Measurements from ENCODE around the gene CXCR3. TPM values are rescaled to one million over a fixed set of nuclear protein-coding genes. Genes with fewer than 3 reads are reported as not detected.
A peak's percentile ranks its signal among the peaks of the same experiment; 100 is the strongest.
"Not testable (repeated sequence)": the region's sequence is repeated elsewhere in the genome, so short reads cannot be mapped to it uniquely, and the experiment has no call there.

CXCR3 gene
- total RNA-seq, 2 experiments from 2014 or later, result 141 to 145 TPM

DNA sequence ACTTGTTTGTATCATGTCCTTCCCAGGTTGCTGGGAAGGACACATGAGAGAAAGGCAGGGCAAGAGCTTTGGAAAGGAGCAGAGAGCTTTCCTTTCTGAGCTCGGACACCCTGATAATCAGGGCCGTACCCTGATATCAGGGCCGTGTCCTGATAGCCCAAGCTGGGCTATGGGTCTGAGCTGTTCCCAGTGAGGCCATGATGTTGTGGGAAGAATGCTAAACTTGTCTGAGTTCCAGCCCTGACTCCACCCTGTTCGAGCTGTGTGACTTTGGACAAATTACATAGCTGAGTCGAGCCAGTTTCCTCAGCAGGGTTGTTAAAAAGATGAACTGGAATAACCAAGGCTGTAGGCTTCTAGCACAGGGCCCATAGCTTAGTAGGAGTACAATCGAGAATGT is 3.3 kb upstream of the CXCR3 start:
- H3K27me3 Mint-ChIP-seq (ENCODE audit: low read depth), result no peaks in the 10 kb centered on the region
- peak overlapping the region; percentile 91 for H3K27ac Mint-ChIP-seq
- no peak overlapping the region for H3K4me3 Mint-ChIP-seq
- DNase-seq (no peak), ATAC-seq (no peak)
- CTCF ChIA-PET, result interaction anchor here (0.7 to 9.6 kb wide), 8 partner anchors 10 to 88 kb away, joined by 4 to 56 read pairs (median 10); partner anchors contain the start of gene OGT
- H3K36me3 Mint-ChIP-seq (ENCODE audit: low read depth), result peaks cover 27% of the 10 kb centered on the region
- no peaks in the 10 kb centered on the region for H3K9me3 Mint-ChIP-seq (ENCODE audit: insufficient read depth)
- H3K4me1 Mint-ChIP-seq (ENCODE audit: low read depth), result peaks cover 65% of the 10 kb centered on the region
- POLR2A ChIA-PET, result interaction anchor here (1.2 to 3.1 kb wide), 3 partner anchors 17 to 256 kb away, joined by 3 to 21 read pairs (median 10); partner anchors contain the start of genes OGT and TAF1

DNA sequence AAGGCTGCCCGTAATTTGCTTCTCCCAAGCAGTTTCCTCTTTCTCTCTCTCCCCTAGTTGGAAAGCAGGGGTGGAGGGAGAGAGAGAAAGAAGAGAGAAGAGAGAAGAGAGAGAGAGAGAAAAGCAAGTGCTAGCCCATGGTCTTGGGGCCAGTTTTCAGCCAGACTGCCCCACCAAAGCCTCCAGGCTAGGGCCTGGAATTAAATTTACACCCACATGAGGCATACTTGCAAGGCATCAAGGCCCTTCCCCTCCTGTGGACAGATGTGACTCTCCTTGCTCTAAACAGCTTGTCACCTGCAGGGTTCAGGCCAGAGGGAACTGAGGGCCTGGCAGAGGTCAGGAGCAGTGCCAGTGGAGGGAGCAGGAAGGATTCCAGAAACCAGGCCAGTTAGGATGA is 1.7 kb upstream of the CXCR3 start:
- H3K4me3 Mint-ChIP-seq, result no peak overlapping the region
- peak overlapping the region; percentile 91 for H3K27ac Mint-ChIP-seq
- no peaks in the 10 kb centered on the region for H3K9me3 Mint-ChIP-seq (ENCODE audit: insufficient read depth)
- H3K27me3 Mint-ChIP-seq (ENCODE audit: low read depth), result no peaks in the 10 kb centered on the region
- H3K4me1 Mint-ChIP-seq (ENCODE audit: low read depth), result peaks cover 70% of the 10 kb centered on the region
- DNase-seq (no peak), ATAC-seq (no peak)
- ChIA-PET POLR2A (interaction anchor here (3.4 kb wide), 1 partner anchor 86 kb away, joined by 32 read pairs; the partner anchor contains the start of gene OGT), CTCF (interaction anchor here (1.4 to 9.6 kb wide), 5 partner anchors 12 to 85 kb away, joined by 4 to 56 read pairs (median 39); no protein-coding TSS in a partner anchor)
- peaks cover 43% of the 10 kb centered on the region for H3K36me3 Mint-ChIP-seq (ENCODE audit: low read depth)

DNA sequence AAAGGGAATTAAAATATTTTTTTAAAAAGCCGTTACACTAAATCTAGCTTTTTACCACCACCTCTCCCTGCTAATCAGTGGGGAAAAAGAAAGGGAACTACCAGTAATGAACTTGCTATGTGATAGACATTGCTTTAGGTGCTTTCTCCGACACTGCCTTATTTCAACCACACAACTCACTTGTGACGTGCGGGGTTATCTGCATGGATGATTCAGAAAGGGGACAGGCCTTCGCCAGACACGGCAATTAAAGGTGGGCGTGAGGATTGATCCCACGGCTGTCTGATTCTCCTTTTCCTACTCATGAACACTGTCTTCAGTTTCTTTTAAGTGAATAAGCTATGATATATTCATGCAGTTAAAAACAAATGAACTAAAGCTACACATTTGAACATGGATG is 882 bp upstream of the CXCR3 start:
- H3K36me3 Mint-ChIP-seq (ENCODE audit: low read depth), result peaks cover 48% of the 10 kb centered on the region
- no peaks in the 10 kb centered on the region for H3K9me3 Mint-ChIP-seq (ENCODE audit: insufficient read depth)
- no peaks in the 10 kb centered on the region for H3K27me3 Mint-ChIP-seq (ENCODE audit: low read depth)
- H3K4me3 Mint-ChIP-seq, result peak overlapping the region; percentile 89
- H3K4me1 Mint-ChIP-seq (ENCODE audit: low read depth), result peaks cover 72% of the 10 kb centered on the region
- DNase-seq, result peak; percentile 48
- CTCF ChIA-PET, result interaction anchor here (1.4 to 9.6 kb wide), 4 partner anchors 11 to 85 kb away, joined by 4 to 56 read pairs (median 36); no protein-coding TSS in a partner anchor
- H3K27ac Mint-ChIP-seq, result peak overlapping the region; percentile 91
- ATAC-seq, result no peak
- POLR2A ChIA-PET, result interaction anchor here (3.4 kb wide), 1 partner anchor 86 kb away, joined by 32 read pairs; the partner anchor contains the start of gene OGT

DNA sequence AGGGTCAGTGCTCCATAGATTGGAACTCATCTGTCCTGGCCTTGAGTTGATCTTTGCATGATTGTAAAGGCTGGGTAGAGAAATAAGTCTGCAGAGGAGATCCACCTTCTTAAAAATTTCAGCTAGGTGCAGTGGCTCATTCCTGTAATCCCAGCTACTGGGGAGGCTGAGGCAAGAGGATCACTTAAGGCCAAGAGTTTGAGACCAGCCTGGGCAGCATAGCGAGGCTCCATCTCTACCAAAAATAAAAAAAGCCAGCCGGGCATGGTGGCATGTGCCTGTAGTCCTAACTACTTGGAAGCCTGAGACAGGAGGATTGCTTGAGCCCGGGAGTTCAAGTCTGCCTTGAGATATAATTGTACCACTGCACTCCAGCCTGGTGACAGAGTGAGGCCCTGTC is 476 bp upstream of the CXCR3 start:
- ChIA-PET CTCF (interaction anchor here (1.0 to 9.6 kb wide), 5 partner anchors 11 to 85 kb away, joined by 3 to 56 read pairs (median 16); no protein-coding TSS in a partner anchor), POLR2A (interaction anchor here (0.6 to 3.4 kb wide), 6 partner anchors 10 to 85 kb away, joined by 3 to 32 read pairs (median 4); partner anchors contain the start of gene OGT)
- Mint-ChIP-seq H3K4me1 (ENCODE audit: low read depth) (peaks cover 71% of the 10 kb centered on the region), H3K4me3 (peak overlapping the region; percentile 89), H3K36me3 (ENCODE audit: low read depth) (peaks cover 48% of the 10 kb centered on the region), H3K9me3 (ENCODE audit: insufficient read depth) (no peaks in the 10 kb centered on the region), H3K27me3 (ENCODE audit: low read depth) (no peaks in the 10 kb centered on the region), H3K27ac (peak overlapping the region; percentile 91)
- DNase-seq, result peak; percentile 28
- ATAC-seq, result no peak

DNA sequence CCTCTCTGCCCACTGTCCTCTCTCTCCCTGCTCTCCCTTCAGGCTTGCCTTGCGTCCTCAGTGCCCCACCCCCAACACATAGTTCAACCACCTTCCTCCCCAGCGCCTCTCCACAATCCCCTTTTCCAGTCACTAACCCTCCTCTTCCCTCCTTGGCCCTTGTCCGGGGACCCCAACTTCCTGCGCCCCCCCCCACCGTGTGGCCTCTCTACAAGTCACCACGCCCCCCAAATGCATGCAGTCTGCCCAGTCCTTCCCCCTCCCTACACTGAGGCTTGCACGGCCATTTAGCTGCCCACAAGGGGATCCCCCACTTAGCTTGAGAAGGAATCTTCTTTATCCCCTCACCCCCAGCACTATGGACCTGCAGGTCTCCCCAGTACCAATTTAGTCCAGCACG is 569 bp downstream of the CXCR3 start:
- peak; percentile 24 for DNase-seq
- Mint-ChIP-seq H3K36me3 (ENCODE audit: low read depth) (peaks cover 56% of the 10 kb centered on the region), H3K4me1 (ENCODE audit: low read depth) (peaks cover 70% of the 10 kb centered on the region), H3K9me3 (ENCODE audit: insufficient read depth) (no peaks in the 10 kb centered on the region), H3K27ac (peak overlapping the region; percentile 91), H3K27me3 (ENCODE audit: low read depth) (no peaks in the 10 kb centered on the region), H3K4me3 (peak overlapping the region; percentile 89)
- no peak for ATAC-seq
- CTCF ChIA-PET, result interaction anchor here (0.6 to 9.6 kb wide), 8 partner anchors 10 to 177 kb away, joined by 3 to 56 read pairs (median 8); no protein-coding TSS in a partner anchor
- POLR2A ChIA-PET, result interaction anchor here (0.9 to 3.4 kb wide), 6 partner anchors 9 to 84 kb away, joined by 3 to 32 read pairs (median 4); partner anchors contain the start of gene OGT

DNA sequence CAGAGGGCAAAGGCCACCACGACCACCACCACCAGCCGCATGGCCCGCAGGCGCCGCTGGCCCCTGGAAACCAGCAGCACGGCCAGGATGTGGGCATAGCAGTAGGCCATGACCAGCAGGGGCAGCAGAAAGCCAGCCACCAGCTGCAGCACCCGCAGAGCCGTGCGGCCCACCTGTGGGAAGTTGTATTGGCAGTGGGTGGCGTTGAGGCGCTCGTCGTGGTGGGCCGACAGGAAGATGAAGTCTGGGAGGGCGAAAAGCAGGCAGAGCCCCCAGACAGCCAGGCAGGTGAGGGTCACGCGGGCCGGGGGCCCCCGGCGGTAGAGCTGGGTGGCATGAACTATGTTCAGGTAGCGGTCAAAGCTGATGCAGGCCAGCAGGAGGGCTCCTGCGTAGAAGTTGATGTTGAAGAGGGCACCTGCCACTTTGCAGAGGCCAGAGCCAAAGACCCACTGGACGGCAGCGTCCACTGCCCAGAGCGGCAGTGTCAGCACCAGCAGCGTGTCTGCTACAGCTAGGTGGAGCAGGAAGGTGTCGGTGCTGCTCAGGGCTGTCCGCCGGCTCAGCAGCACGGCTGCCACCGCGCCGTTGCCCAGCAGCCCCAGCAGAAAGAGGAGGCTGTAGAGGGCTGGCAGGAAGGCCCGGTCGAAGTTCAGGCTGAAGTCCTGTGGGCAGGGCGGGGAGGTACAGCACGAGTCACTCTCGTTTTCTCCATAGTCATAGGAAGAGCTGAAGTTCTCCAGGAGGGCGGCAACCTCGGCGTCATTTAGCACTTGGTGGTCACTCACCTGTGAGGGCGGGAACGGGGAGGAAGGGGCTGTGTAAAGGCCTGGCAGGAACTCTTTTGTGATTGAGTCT is 1.4 kb downstream of the CXCR3 start:
- Mint-ChIP-seq H3K4me1 (ENCODE audit: low read depth) (peaks cover 65% of the 10 kb centered on the region), H3K27ac (peak overlapping the region; percentile 91), H3K4me3 (peak overlapping the region; percentile 89), H3K36me3 (ENCODE audit: low read depth) (peaks cover 62% of the 10 kb centered on the region), H3K9me3 (ENCODE audit: insufficient read depth) (no peaks in the 10 kb centered on the region), H3K27me3 (ENCODE audit: low read depth) (no peaks in the 10 kb centered on the region)
- ChIA-PET CTCF (interaction anchor here (0.7 to 9.6 kb wide), 6 partner anchors 8 to 83 kb away, joined by 3 to 56 read pairs (median 8); no protein-coding TSS in a partner anchor), POLR2A (interaction anchor here (0.6 to 3.4 kb wide), 6 partner anchors 11 to 83 kb away, joined by 3 to 32 read pairs (median 4); partner anchors contain the start of gene OGT)
- ATAC-seq, result peak; percentile 10
- peak; percentile 61 for DNase-seq

DNA sequence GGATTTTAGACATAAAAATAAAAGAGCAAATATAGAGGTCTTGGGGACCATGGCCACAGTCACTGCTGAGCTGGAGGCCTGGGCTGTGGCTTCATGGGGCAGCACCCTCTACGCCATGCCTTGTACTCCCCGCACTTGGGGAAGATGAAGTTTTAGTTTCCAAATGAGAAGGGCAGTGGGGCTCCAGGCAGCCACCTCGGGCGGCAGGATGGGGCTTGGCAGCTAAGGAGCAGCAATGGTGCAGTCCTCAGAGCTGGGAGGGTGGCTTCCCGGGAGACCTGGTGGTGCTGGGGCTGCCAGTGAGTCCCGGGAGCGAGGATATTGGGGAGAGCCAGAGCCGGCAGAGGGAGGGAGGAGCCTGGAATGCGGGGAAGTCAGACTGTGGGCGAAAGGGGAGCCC is 2.4 kb downstream of the CXCR3 start:
- Mint-ChIP-seq H3K27ac (peak overlapping the region; percentile 91), H3K4me3 (peak overlapping the region; percentile 89), H3K9me3 (ENCODE audit: insufficient read depth) (no peaks in the 10 kb centered on the region), H3K4me1 (ENCODE audit: low read depth) (peaks cover 66% of the 10 kb centered on the region), H3K27me3 (ENCODE audit: low read depth) (no peaks in the 10 kb centered on the region), H3K36me3 (ENCODE audit: low read depth) (peaks cover 68% of the 10 kb centered on the region)
- no peak for DNase-seq
- ChIA-PET CTCF (interaction anchor here (6.8 to 9.6 kb wide), 2 partner anchors 20 to 35 kb away, joined by 56 read pairs; no protein-coding TSS in a partner anchor), POLR2A (interaction anchor here (0.9 to 1.3 kb wide), 2 partner anchors 9 to 82 kb away, joined by 3 to 4 read pairs; no protein-coding TSS in a partner anchor)
- no peak for ATAC-seq

DNA sequence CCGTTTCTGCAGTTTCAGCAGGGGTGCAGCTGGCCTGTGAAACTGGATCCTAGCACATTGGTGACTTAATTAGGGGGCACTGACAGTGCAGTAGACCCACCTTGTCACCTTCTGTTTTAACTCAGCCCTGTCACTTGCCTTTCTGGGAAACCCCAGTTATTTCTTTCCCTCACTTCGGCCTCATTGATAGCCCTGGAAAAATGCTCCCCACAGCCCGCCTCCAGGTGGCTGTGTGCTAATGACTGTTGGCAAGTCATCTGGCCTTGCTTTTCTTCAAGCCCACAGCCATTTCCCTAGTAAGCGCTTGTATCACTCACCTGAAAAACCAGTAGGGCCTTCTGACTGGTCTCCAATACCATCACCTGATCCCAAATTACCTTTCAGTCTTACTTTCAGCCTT is 3.3 kb downstream of the CXCR3 start:
- ChIA-PET CTCF (interaction anchor here (1.0 to 6.8 kb wide), 3 partner anchors 8 to 66 kb away, joined by 3 to 56 read pairs (median 4); no protein-coding TSS in a partner anchor), POLR2A (interaction anchor here (1.1 to 1.3 kb wide), 4 partner anchors 8 to 81 kb away, joined by 3 to 5 read pairs (median 4); no protein-coding TSS in a partner anchor)
- Mint-ChIP-seq H3K36me3 (ENCODE audit: low read depth) (peaks cover 71% of the 10 kb centered on the region), H3K27me3 (ENCODE audit: low read depth) (no peaks in the 10 kb centered on the region), H3K9me3 (ENCODE audit: insufficient read depth) (no peaks in the 10 kb centered on the region), H3K4me1 (ENCODE audit: low read depth) (peaks cover 62% of the 10 kb centered on the region), H3K27ac (peak overlapping the region; percentile 91), H3K4me3 (peak overlapping the region; percentile 89)
- ATAC-seq (no peak), DNase-seq (no peak)

DNA sequence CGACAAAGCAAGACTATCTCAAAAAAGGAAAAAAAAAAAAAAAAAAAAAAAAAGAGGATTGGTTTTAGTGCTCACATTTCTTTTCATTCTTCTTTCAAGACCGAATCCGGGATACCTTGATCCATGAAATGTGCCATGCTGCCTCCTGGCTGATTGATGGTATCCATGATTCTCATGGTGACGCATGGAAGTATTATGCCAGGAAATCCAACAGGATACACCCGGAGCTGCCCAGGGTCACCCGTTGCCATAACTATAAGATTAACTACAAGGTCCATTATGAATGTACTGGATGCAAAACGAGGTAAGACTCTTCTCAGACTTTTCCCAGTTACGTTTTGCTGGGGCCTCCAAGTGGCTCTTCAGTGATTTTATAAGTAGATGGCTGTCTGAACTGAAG is 6.1 kb downstream of the CXCR3 start:
- ChIA-PET CTCF (interaction anchor here (1.3 to 2.6 kb wide), 2 partner anchors 10 to 40 kb away, joined by 5 to 14 read pairs; no protein-coding TSS in a partner anchor), POLR2A (interaction anchor here (0.9 kb wide), 1 partner anchor 25 kb away, joined by 3 read pairs; no protein-coding TSS in a partner anchor)
- ATAC-seq (no peak), DNase-seq (no peak)
- Mint-ChIP-seq H3K36me3 (ENCODE audit: low read depth) (peaks cover 84% of the 10 kb centered on the region), H3K9me3 (ENCODE audit: insufficient read depth) (no peaks in the 10 kb centered on the region), H3K4me3 (no peak overlapping the region), H3K27me3 (ENCODE audit: low read depth) (no peaks in the 10 kb centered on the region), H3K27ac (no peak overlapping the region), H3K4me1 (ENCODE audit: low read depth) (peaks cover 73% of the 10 kb centered on the region)

DNA sequence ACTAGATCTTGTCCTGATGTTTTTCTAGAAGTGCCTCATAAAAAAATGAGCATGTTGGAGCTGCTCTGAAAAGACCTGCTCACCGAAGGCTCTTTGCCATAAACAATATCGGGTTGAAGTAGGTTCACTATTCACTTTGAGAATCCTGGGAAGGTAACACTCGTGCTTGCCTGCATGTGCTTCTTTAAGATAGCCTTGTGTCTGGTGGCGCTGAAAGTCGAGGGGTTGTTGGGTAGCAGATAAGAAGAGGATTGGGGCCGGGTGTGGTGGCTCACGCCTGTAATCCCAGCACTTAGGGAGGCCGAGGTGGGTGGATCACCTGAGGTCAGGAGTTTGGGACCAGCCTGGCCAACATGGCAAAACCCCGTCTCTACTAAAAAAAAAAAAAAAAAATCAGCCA is 6.6 kb downstream of the CXCR3 start:
- not testable (repeated sequence) for H3K9me3 Mint-ChIP-seq (ENCODE audit: insufficient read depth); ATAC-seq; H3K4me3 Mint-ChIP-seq; DNase-seq; H3K27me3 Mint-ChIP-seq (ENCODE audit: low read depth)
- ChIA-PET POLR2A (interaction anchor here (1.1 kb wide), 1 partner anchor 11 kb away, joined by 3 read pairs; no protein-coding TSS in a partner anchor), CTCF (interaction anchor here (1.3 to 2.6 kb wide), 2 partner anchors 10 to 40 kb away, joined by 5 to 14 read pairs; no protein-coding TSS in a partner anchor)
- H3K27ac Mint-ChIP-seq, result peak overlapping the region; percentile 27
- H3K36me3 Mint-ChIP-seq (ENCODE audit: low read depth), result peaks cover 79% of the 10 kb centered on the region
- peaks cover 78% of the 10 kb centered on the region for H3K4me1 Mint-ChIP-seq (ENCODE audit: low read depth)
